A549 (cell line): ENCODE data around the gene CAMTA1.

Source experiments
- EP300 ChIP-seq, 2 experiments: fragments of >200 bp; sonication (Bioruptor Twin); formaldehyde crosslinking; IDR thresholded peaks; 2 replicates in 1 of 2; 3 replicates in 1 of 2; pipeline ENCODE4 v1.6.1; 2016 to 2017
- JUNB ChIP-seq: fragments of >200 bp; sonication (Bioruptor Twin); formaldehyde crosslinking; IDR thresholded peaks from 2 replicates; pipeline ENCODE4 v1.6.1; 2016
- POLR2A ChIP-seq: IDR thresholded peaks from 2 replicates; pipeline ENCODE4 v1.6.1; 2012; ENCODE audit warnings: mild to moderate bottlenecking, low read length
- POLR2AphosphoS2 ChIP-seq: conservative IDR thresholded peaks from 2 replicates; pipeline ENCODE4 v1.6.1; 2012; ENCODE audit warnings: low read length, improper control_type of control experiment, inconsistent platforms
- RAD21 ChIP-seq, 2 experiments: fragments of >200 bp in 1 of 2; sonication (Bioruptor Twin) in 1 of 2; formaldehyde crosslinking in 1 of 2; IDR thresholded peaks in 1 of 2; conservative IDR thresholded peaks in 1 of 2; 2 replicates in 1 of 2; 3 replicates in 1 of 2; pipeline ENCODE4 v1.6.1; 2012 to 2018; ENCODE audit warnings: inconsistent platforms in 1 of 2
- RCOR1 ChIP-seq: fragments of 150-350 bp; IDR thresholded peaks from 2 replicates; pipeline ENCODE4 v1.6.1; 2014; ENCODE audit warnings: antibody characterized with exemption, low read length, low read depth
- SMC3 ChIP-seq: fragments of >200 bp; sonication (Bioruptor Twin); formaldehyde crosslinking; IDR thresholded peaks from 3 replicates; pipeline ENCODE4 v1.6.1; 2018; ENCODE audit warnings: inconsistent platforms
- TF ChIP-seq, protein P1 (sequence below): fragments of >200 bp; sonication (Bioruptor Twin); formaldehyde crosslinking; IDR thresholded peaks from 3 replicates; pipeline ENCODE4 v1.5.1; 2016

DNA sequence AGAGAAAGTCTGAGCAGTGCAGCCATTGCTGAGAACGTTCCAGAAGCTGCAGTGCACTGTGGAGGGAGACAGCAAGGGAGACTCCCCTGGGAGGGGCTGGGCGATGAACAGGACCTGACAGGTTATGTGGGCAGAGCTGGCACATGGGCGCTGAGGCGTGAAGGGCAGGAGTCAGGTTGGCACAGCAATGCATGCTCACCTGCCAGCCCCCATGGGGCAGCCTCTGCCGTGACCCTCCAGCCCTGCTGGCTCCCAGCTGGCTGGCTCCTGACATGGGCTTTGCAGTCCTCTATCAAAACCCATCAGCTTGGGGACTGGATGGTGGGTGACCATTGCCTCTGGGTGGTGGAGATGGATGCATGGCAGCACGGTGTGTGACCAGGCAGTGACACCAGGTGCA, 300.3 kb downstream of the CAMTA1 start:
- TF ChIP-seq POLR2A, result no peak
- TF ChIP-seq POLR2AphosphoS2, result no peak
- TF ChIP-seq, protein P1, sequence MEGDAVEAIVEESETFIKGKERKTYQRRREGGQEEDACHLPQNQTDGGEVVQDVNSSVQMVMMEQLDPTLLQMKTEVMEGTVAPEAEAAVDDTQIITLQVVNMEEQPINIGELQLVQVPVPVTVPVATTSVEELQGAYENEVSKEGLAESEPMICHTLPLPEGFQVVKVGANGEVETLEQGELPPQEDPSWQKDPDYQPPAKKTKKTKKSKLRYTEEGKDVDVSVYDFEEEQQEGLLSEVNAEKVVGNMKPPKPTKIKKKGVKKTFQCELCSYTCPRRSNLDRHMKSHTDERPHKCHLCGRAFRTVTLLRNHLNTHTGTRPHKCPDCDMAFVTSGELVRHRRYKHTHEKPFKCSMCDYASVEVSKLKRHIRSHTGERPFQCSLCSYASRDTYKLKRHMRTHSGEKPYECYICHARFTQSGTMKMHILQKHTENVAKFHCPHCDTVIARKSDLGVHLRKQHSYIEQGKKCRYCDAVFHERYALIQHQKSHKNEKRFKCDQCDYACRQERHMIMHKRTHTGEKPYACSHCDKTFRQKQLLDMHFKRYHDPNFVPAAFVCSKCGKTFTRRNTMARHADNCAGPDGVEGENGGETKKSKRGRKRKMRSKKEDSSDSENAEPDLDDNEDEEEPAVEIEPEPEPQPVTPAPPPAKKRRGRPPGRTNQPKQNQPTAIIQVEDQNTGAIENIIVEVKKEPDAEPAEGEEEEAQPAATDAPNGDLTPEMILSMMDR, result no peak
- no peak for TF ChIP-seq EP300 (IDR thresholded peaks at IDR 0.05)
- no peak for TF ChIP-seq JUNB
- TF ChIP-seq SMC3, result no peak
- TF ChIP-seq RCOR1, result no peak
- TF ChIP-seq RAD21 (conservative IDR thresholded peaks at IDR 0.05 in 1 of 2, IDR thresholded peaks at IDR 0.05 in 1 of 2), result no peak
